GM23248 (cell line): ENCODE measurements around the gene CD163L1. TPM values are rescaled to one million over a fixed set of nuclear protein-coding genes. Genes with fewer than 3 reads are reported as not detected.
"Not testable (repeated sequence)": the region's sequence is repeated elsewhere in the genome, so short reads cannot be mapped to it uniquely, and the experiment has no call there.

Source experiments
- DNase-seq: peaks from one replicate; pipeline ENCODE4 v3.0.0-alpha.2; 2015
- H2AFZ ChIP-seq: fragments of 200-600 bp; sonication (generic); 2 replicates; pipeline ENCODE4 v1.6.1; 2016; ENCODE audit warnings: antibody characterized with exemption
- H3F3A ChIP-seq: fragments of 200-600 bp; sonication (generic); 2 replicates; pipeline ENCODE4 v1.6.1; 2016; ENCODE audit warnings: mild to moderate bottlenecking, antibody characterized with exemption, mixed run types; ENCODE audit not compliant: insufficient read depth
- H3K27ac ChIP-seq: fragments of 200-600 bp; sonication (generic); 2 replicates; pipeline ENCODE4 v1.5.1; 2016; ENCODE audit warnings: mild to moderate bottlenecking
- H3K27me3 ChIP-seq: fragments of 200-600 bp; sonication (generic); replicated peaks from 2 replicates; pipeline ENCODE4 v1.6.1; 2016; ENCODE audit warnings: mild to moderate bottlenecking; ENCODE audit not compliant: insufficient read depth
- H3K36me3 ChIP-seq: fragments of 200-600 bp; sonication (generic); 2 replicates; pipeline ENCODE4 v1.6.1; 2016; ENCODE audit warnings: low read depth, mild to moderate bottlenecking
- H3K4me1 ChIP-seq: fragments of 200-600 bp; sonication (generic); 2 replicates; pipeline ENCODE4 v1.6.1; 2016; ENCODE audit warnings: mild to moderate bottlenecking; ENCODE audit not compliant: insufficient read depth
- H3K4me2 ChIP-seq: fragments of 200-600 bp; sonication (generic); one replicate; pipeline ENCODE4 v1.6.1; 2016; ENCODE audit warnings: mild to moderate bottlenecking; ENCODE audit not compliant: unreplicated experiment
- H3K4me3 ChIP-seq: fragments of 200-600 bp; sonication (generic); 2 replicates; pipeline ENCODE4 v1.5.1; 2016; ENCODE audit warnings: mild to moderate bottlenecking
- H3K79me2 ChIP-seq: fragments of 200-600 bp; sonication (generic); 2 replicates; pipeline ENCODE4 v1.6.1; 2016; ENCODE audit warnings: mild to moderate bottlenecking; ENCODE audit not compliant: insufficient read depth
- H3K9ac ChIP-seq: fragments of 200-600 bp; sonication (generic); 2 replicates; pipeline ENCODE4 v1.6.1; 2016; ENCODE audit warnings: mild to moderate bottlenecking
- H3K9me2 ChIP-seq: fragments of 200-600 bp; sonication (generic); 2 replicates; pipeline ENCODE4 v1.6.1; 2016; ENCODE audit warnings: mixed run types, mild to moderate bottlenecking, moderate library complexity; ENCODE audit not compliant: insufficient read depth
- H3K9me3 ChIP-seq: fragments of 200-600 bp; sonication (generic); one replicate; pipeline ENCODE4 v1.6.1; 2017; ENCODE audit warnings: low read depth
- H4K20me1 ChIP-seq: fragments of 200-600 bp; sonication (generic); 2 replicates; pipeline ENCODE4 v1.6.0; 2016; ENCODE audit not compliant: insufficient read depth
- EZH2 ChIP-seq: fragments of 200-600 bp; sonication (generic); IDR thresholded peaks from 2 replicates; pipeline ENCODE4 v1.6.1; 2018; ENCODE audit warnings: antibody characterized with exemption, mild to moderate bottlenecking; ENCODE audit not compliant: insufficient read depth, poor library complexity, severe bottlenecking
- EZH2phosphoT487 ChIP-seq: fragments of 200-600 bp; sonication (generic); IDR thresholded peaks from 2 replicates; pipeline ENCODE4 v1.6.1; 2018; ENCODE audit warnings: antibody characterized with exemption, moderate library complexity, mild to moderate bottlenecking, low read depth; ENCODE audit not compliant: insufficient read depth
- WGBS, 2 experiments: methylation state at CpG; one replicate each; pipeline ENCODE4 v1.1.6; 2015 to 2017; ENCODE audit warnings: low lambda C conversion rate in 2 of 2, low coverage in 1 of 2; ENCODE audit errors: missing lambda C conversion rate in 2 of 2; 5-methylcytosine and 5-hydroxymethylcytosine counted together
- in situ Hi-C: fragments of 300-500 bp; cut with MboI; formaldehyde crosslinking; loops from 2 replicates; pipeline ENCODE4 v1.15.0; 2020
- polyA plus RNA-seq: library from polyadenylated mRNA; unstranded; fragments of >200 nt; fragmentation: Nextera tagmentation; extraction: Ambion mirVana; gene quantifications from 2 replicates; pipeline ENCODE4 v1.2.1, GENCODE V29; 2016
- total RNA-seq: library from RNA; depleted of rRNA; stranded (reverse); fragments of >200 nt; shearing (Covaris generic); gene quantifications from 2 replicates; pipeline ENCODE4 v1.2.3, GENCODE V29; 2014

The CD163L1 gene
- total and polyA plus RNA-seq, 2 experiments from 2014 or later: 0.43 to 2.5 TPM

DNA sequence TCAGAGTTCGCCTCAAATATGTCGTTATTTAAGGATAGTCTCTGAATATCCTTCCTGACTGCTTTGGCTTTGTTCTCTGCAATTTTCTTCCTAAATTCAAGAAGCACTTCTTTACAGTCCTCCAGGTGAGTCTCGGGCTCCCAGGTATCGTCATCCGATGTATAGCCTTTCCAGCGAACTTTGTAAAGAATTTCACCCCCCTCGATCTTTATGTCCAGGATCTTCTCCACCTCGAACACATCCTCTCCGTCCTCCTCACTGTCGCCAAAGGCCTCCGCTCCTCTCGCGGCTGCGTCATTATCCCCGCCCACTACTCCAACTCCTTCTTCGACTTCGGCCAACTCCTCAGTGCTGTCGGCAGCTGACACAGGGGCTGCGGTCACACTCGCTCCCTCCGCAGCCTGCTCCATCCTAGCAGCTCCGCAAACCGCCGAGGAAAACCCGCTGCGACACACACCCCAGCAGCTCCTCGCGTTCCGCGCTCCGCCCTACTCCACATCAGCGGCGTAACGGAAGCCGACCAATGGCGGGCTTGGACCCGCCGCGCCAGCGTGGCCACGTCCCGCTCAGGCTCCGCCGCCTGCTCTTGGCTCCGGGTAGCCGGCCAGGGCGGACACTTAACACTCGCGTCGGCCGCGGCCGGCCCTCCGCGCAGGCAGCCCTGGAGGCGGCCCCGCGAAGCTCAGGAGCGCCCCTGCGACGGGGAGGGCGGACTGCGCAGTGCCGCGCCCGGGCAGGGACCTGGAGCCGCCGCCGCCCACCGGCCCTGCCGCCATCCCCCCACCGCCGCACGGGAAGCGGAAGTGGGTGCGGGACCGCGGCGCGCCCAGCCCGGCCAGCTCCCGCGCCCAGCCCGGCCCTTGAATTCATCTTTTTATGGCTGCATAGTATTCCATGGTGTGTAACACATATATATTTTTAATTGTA, 4.1 kb downstream of the CD163L1 start:
- DNase-seq: peak; percentile 81
- peaks cover 4% of the 10 kb centered on the region; the same call in 1 of the 2 replicates for H3F3A ChIP-seq
- H3K9me2 ChIP-seq: no peaks in the 10 kb centered on the region
- H3K79me2 ChIP-seq: no peaks in the 10 kb centered on the region
- H3K9me3 ChIP-seq: no peaks in the 10 kb centered on the region
- peak overlapping the region; percentile 60 for H3K4me3 ChIP-seq
- TF ChIP-seq EZH2 (no peak), EZH2phosphoT487 (no peak)
- WGBS, 2 experiments: 13 to 16% methylated on average over 69 to 76 of the region's 84 CpGs
- no peaks in the 10 kb centered on the region for H4K20me1 ChIP-seq
- 0 out of 2 replicates have a peak overlapping the region, but pooled peaks have one; percentile 9 for H3K27ac ChIP-seq
- H3K27me3 ChIP-seq: no peaks in the 10 kb centered on the region
- H3K4me1 ChIP-seq: no peaks in the 10 kb centered on the region
- no peaks in the 10 kb centered on the region for H3K36me3 ChIP-seq
- H3K9ac ChIP-seq: peak overlapping the region; percentile 61
- H3K4me2 ChIP-seq: peak overlapping the region; percentile 15
- peak overlapping the region; percentile 87 for H2AFZ ChIP-seq
- in situ Hi-C loops: no loop called here

DNA sequence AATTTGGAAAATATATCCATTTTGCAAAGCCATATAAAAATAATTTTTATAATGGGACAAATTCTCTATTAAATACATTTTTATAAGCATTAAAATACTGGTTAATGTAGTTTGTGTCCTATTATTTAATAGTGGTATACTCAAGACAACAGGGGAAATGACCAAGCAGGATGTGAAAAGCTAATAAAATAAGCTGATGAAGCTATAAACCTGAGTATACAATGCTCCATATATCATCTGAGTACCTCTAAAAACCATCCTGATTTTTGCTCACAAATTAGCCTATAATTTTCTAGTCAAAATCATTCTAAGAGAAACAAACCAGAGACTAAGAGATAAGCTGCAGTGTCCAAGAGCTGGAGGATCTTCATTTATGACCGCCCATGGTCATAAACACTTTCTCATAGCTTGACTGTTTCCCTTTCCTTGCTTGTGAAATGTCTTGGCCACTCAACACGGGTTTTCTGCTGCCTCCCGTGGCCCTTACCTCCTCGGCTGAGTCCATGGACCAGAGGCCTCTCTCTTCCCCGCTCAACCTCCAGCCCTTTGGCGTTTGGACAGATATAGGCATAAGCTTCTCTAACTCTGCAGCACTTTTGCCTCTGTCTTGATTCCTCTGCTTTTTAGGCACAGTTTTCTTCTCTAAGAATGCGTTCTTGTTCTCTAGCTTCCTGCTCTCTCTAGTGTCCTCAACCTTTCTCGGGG, 5.5 kb downstream of the CD163L1 start:
- H3K36me3 ChIP-seq, H3K9ac ChIP-seq, H3K79me2 ChIP-seq, H3K4me1 ChIP-seq, H3F3A ChIP-seq, H3K27me3 ChIP-seq, DNase-seq, H3K4me2 ChIP-seq, in situ Hi-C loops, H3K4me3 ChIP-seq, H4K20me1 ChIP-seq, H3K9me2 ChIP-seq, H3K27ac ChIP-seq, H3K9me3 ChIP-seq: not testable (repeated sequence)
- 74 to 76% methylated on average over 7 to 8 of the region's 8 CpGs for WGBS, 2 experiments
- peak overlapping the region; percentile 87; the same call in 1 of the 2 replicates for H2AFZ ChIP-seq

DNA sequence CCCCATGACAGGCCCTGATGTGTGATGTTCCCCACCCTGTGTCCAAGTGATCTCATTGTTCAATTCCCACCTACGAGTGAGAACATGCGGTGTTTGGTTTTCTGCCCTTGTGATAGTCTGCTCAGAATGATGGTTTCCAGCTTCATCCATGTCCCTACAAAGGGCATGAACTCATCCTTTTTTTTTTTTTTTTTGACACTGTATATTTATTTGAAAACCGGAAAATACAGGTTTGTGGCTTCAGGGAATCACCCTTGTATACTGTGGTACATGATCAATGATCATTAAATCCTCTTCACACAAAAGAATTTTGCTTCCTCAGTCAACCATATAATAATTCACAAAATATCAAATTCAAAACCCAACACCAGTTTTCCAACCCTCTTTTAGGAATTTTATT, 6.5 kb downstream of the CD163L1 start:
- H3K4me2 ChIP-seq, H3K36me3 ChIP-seq, in situ Hi-C loops, H3K4me3 ChIP-seq, H3K79me2 ChIP-seq, H3K9me2 ChIP-seq, H4K20me1 ChIP-seq, H3K9me3 ChIP-seq, H3F3A ChIP-seq, H3K27me3 ChIP-seq, H3K27ac ChIP-seq, H3K9ac ChIP-seq, H2AFZ ChIP-seq, DNase-seq, H3K4me1 ChIP-seq: not testable (repeated sequence)
- 35 to 44% methylated on average over 3 of the region's 3 CpGs for WGBS, 2 experiments

DNA sequence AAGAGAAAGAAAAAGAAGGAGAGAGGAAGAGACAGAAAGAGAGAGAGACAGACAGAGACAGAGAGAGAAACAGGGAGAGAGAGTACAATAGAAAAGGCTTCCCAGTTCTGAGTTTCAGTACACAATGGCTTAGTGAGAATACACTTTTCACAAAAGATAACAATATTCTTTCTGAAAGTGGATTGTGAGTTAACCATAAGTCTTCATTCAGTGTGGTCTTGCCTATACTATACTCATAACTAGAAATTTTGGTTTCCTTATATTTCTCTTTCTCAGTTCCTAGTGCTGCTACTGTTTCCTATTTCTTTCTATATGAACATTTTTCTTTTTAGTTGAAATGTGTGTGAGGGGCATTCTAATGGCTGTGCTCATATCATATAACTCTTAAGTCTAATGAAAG, 9.3 kb downstream of the CD163L1 start:
- H3K9me2 ChIP-seq: no peaks in the 10 kb centered on the region
- no peaks in the 10 kb centered on the region for H4K20me1 ChIP-seq
- no peak overlapping the region for H3K4me3 ChIP-seq
- H3K4me2 ChIP-seq: no peak overlapping the region
- H3K9ac ChIP-seq: no peak overlapping the region
- H3K79me2 ChIP-seq: no peaks in the 10 kb centered on the region
- in situ Hi-C loops: no loop called here
- peaks cover 4% of the 10 kb centered on the region; the same call in 1 of the 2 replicates for H3F3A ChIP-seq
- H3K9me3 ChIP-seq: no peaks in the 10 kb centered on the region
- TF ChIP-seq EZH2 (no peak), EZH2phosphoT487 (no peak)
- H3K27ac ChIP-seq: no peak overlapping the region
- H3K27me3 ChIP-seq: no peaks in the 10 kb centered on the region
- no peak overlapping the region for H2AFZ ChIP-seq
- peaks cover 17% of the 10 kb centered on the region; the same call in 1 of the 2 replicates for H3K4me1 ChIP-seq
- DNase-seq: no peak
- no peaks in the 10 kb centered on the region for H3K36me3 ChIP-seq
